Activated CD8-positive, alpha-beta memory T cell treated with anti-CD3 and anti-CD28 coated beads, Interleukin-2, amount 50 U/mL, for 4 hours (primary cell): ENCODE results near the gene XXYLT1.
"Not testable (repeated sequence)": the region's sequence is repeated elsewhere in the genome, so short reads cannot be mapped to it uniquely, and the experiment has no call there.

Experiments
- DNase-seq: peaks from one replicate; pipeline ENCODE4 v3.0.0-alpha.2; 2020

Gene XXYLT1

DNA sequence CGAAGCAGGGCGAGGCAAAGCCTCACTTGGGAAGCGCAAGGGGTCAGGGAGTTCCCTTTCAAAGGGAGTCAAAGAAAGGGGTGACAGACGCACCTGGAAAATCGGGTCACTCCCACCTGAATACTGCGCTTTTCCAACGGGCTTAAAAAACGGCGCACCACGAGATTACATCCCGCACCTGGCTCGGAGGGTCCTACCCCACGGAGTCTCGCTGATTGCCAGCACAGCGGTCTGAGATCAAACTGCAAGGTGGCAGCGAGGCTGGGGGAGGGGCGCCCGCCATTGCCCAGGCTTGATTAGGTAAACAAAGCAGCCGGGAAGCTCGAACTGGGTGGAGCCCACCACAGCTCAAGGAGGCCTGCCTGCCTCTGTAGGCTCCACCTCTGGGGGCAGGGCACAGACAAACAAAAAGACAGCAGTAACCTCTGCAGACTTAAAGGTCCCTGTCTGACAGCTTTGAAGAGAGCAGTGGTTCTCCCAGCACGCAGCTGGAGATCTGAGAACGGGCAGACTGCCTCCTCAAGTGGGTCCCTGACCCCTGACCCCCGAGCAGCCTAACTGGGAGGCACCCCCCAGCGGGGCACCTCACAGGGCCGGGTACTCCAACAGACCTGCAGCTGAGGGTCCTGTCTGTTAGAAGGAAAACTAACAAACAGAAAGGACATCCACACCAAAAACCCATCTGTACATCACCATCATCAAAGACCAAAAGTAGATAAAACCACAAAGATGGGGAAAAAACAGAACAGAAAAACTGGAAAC is 182.9 kb downstream of the XXYLT1 start:
- not testable (repeated sequence) for DNase-seq

DNA sequence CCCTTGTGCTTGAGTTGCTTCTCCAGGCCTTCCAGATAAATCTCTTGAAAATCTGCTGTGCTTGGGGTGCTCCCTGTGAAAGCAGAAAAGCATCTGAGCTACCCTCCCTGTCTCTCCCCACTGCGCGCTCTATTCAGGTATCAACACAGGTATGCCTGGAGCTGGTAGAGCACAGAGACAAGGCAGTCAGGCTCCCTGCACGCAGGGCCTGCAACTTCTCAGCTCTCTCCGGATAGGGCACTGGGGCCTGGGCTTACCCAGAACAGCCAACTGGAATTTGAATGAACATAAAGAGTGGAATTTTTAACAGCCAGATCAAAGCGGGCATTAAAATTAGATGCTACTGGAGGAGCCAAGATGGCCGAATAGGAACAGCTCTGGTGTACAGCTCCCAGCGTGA is 183.6 kb downstream of the XXYLT1 start:
- DNase-seq: no peak

DNA sequence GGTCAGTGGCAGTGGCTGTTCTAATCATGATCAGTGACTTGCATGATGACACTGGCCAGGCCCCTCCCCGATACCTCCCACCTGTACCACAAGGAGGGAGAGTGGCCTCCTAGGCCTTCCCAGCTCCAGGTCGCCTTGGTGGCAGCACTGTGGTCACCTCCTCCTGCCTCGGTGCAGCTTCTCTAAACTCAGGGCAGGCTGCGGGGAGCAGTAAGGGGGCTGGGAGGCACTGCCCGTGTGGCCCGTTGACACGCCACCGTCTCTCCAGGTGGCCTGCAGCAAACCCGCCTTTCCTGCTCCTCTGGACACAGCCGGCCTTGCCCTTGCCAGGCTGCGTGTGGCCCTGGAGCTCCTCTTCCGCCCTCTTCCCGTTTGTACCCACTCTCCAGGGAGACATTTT is 184.1 kb downstream of the XXYLT1 start:
- no peak for DNase-seq

DNA sequence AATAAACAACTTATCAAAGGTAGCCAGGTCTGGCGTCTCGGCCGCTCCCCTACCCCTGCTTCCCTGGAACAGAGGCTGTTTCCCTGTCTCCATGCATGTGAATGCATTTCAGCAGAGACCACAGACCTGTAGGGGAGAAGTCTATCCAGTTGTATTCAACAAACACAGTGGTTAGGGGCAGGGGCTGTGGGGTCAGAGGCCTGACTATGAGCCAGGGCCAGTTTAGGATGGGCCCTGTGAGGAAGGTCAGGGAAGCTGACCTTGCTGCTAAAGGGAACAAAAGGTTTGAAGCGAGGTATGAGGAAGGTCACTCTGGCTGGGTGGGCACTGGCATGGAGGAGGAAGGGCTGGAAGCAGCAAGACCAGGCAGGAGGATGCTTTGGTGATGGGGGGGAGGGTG is 184.6 kb downstream of the XXYLT1 start:
- no peak for DNase-seq

DNA sequence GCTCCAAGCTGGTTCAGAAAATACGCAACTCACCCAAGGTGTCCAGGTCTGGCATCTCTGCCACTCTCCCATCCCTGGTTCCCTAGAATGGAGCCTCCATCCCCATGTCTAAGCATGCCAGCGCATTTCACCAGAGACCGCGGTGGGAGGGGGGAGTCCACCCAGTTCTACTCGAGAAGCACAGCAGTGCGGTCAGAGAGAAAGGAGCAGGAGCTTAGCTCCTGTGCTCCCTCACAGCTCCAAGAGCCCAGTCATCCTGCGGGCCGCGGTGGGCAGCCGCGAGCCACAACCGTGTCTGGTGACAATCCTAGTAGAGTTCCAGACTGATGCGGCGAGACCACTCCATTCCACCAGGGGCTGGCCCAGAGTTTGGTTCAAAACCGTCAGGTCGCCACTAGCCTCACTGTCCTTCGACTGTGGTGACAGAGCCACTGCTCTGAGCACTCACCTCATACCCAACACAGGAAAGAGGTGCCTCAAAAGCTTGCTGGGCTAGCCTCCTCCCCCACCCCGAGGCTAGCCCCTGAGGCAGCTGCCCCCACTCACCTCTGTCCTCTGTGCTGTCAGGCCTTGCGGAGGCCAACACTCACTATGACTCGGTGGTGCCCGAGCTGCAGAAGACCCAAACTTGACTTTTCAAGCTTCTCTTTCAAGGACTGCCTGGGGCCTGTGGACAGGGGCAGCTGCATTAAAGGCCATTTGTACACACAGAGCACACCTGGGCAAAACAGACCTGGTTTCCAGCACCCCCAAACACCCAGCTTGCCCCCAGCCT is 185.4 kb downstream of the XXYLT1 start:
- no peak for DNase-seq

DNA sequence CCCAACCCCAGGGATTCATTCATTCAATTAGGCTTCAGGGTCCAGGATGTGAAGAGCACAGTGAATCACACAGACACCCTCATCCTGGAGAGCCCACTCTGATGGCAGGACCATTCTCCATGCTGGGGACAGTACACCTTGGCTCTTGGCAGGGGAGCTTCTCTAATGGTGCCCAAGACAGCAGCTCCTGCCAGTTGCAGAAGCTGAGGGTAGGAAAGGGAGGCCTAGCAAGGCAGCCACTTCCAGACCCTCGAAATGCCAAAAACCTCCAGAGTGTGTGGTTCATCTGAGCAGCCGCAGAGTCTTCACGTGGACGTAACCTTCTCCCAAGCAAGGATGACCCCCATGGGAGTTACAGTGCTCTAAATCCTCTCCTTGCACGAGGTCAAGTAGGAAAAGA is 186.2 kb downstream of the XXYLT1 start:
- no peak for DNase-seq

DNA sequence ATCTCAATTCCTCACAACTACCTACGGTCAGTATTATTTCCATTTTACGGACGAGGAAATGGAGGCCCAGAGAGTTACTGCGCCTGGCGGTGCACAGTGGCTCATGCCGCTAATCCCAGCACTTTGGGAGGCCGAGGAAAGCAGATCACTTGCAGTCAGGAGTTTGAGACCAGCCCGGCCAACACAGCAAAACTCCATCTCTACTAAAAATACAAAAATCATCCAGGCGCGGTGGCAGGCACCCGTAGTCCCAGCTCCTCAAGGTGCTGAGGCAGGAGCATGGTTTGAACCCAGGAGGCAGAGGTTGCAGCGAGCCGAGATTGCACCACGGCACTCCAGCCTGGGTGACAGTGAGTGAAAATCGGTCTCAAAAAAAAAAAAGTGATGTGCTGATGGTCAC is 187.3 kb downstream of the XXYLT1 start:
- no peak for DNase-seq

DNA sequence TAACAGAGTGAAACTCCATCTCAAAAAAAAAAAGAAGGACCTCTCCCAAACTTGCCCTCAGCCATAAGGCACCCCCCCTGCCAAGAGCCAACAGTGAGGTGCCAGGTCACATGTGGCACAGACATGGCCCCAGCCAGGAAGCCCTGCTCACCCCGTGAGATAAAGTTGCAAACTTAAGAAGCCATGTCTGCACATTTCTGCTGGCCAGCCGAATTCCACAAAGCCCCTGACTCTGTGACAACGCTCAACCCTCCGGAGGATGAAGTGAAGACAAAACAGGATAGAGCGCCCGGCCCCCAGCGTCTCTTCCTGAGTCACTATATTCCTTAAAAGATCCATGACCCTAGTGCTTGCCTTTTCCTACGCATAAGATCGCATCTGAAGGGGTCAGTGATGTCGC is 188.1 kb downstream of the XXYLT1 start:
- DNase-seq: no peak

DNA sequence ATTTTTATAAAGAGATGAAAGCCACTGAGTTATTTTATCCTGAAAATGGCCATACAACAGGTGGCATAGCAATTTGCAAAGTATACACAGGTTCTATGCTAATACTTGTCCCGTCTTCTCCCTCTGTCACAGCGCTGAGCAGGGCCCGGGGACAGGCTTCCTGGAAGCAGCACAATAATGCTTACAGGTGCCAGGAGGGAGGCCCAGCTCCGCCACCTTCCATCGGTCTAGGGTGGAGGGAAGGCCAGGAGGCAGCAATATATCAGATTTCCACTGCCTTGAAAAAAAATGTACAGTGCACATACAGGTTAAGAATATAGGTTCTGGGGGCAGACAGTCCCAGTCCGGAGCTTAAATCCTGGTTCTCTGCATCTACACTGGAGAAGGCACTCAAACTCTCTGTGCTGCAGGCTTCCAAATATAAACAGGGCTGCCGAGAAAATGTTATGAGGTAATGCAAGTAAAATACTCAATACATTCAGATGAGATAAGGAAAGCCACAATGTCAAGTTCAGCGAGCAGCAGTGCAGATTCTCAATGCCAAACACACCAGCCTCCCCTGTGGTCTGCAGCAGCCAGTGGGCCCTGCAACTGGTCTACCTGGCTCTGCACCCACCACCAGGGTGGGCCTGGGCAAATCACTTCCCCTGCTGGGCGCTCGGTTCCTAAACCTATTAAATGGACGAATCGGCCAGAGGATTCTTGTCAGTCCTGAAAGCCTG is 189.6 kb downstream of the XXYLT1 start:
- DNase-seq: no peak

DNA sequence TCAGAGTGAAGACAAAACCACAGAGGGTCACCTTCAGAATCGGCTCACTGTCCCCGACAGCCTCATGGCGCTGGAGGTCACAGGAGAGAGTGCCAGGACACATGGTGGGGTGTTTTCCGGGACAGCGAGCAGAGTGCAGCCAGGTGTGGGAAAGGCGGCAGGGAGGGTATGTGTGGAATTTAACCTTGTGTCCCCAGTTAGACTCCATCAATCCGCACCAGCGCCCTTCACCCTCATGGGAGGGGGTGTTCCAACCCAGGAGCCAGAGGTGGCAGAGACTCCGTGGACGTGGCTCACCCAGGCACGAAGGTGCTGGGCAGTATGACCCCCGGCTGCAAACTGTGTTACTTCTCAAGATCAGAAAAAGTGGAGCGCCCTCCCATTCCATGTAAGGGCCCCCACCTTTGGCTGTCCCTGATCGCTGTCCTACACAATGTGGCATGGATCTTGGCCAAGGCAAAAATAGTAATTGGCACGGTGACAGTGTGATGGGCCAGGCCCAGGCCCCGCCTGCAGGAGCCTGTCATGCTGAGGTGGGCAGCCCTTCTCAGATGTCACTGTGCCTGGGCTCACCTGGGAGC is 190.3 kb downstream of the XXYLT1 start:
- no peak for DNase-seq

DNA sequence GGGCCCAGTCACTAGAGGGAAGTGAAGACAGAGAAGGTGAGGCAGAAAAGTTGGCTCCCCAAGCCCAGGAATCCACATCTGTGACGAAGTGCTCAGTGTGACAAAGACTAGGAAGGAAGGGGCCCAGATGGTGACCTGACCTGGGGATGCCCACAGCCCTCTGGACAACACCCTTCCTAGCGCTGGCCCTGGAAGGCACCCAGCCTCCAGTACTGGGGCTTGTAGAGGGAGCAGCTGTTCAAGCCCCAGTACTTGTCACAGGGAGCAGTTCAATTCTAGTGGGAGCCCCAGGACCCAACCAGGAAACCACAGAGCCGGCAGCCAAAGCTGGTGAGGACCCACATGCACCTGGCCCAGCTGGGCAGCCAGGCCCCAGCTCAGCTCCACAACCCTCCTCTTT is 190.8 kb downstream of the XXYLT1 start:
- no peak for DNase-seq

DNA sequence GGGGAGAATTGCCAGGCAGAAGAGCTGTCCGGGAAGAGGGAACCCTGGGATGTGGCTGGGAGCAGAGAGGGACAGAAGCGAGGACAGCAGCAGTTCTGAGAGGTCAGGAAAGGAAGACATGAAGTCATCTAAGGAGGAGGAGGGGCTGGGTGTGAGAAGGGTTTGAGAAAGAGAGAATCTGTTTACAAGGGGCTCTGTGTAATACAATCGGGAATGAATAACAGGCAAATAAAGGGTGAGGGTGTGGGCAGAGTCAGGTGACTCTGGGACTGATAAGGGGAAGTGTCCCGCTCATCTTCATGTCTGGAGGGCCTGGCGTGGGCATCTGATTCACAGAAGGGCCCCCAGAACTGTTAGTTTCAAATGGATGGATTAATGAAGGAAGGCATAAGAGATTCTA is 191.3 kb downstream of the XXYLT1 start:
- DNase-seq: no peak

DNA sequence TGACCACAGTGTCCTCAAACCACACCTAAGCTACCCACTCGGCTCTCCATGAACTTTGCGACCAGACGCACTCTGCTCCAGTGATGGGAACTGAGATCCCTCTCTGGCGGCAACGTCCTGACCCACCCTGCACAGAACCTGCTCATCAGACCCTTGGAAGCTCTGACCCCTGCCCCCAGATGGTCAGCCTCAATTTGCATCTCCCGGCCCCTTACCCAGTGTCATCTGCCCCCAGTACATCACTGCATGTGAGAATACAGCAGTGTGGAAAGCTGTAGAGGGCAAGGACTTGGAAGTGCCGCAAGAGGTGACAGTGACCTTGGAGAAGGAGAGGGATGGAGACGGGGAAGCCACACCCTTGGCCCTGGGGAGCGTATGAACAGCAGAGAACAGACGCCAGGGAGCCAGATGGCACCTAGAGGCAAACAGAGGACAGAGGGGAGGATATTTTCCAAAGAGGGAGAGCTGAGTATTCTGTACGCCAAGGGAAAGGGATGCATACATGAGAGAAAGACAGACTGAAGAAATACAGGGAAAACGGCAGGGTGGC is 192.0 kb downstream of the XXYLT1 start:
- no peak for DNase-seq

DNA sequence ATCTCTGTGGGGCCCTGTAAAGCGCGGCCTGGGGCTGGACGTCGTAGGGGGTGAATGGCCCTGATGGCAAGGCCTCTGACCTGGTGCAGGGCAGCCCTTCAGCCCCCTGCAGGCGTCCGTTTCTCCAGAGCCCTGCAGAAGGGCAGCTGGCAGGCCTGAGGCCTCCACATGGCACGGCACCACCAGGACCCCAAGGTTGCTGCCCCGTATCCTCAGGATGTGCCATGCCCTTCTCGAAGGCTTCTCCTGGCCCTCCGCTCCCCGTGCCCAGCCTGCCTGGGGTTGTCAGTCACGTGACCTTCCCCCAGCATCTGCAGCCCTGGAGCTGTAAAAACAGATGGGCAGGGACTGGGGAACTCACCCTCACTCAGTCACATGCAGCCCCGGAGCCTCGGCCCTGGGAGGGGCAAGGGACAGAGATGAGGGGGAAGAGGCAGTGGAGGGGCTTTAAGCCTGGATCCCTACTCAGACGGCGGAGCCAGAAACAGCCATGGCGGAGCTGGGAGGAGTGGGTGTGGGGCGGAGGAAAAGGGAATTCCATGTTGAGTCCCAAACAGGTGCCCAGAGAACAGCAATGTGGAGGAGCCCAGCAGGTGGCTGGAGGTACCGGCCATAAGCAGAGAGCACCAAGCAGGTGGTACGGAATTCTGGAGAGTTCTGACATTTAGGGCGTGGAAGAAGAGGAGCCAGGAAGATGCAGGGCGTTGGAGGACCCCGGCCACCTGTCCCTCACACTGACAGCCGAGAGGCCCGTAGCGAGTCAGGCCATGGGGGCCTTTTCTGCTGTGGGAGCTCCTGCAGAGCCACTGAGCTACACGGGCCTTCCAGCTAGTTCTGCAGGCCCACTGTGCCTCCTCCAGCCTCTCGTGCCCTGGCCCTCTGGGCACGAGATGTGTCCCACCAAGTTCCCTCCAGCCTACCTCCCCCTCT is 193.1 kb downstream of the XXYLT1 start:
- no peak for DNase-seq

DNA sequence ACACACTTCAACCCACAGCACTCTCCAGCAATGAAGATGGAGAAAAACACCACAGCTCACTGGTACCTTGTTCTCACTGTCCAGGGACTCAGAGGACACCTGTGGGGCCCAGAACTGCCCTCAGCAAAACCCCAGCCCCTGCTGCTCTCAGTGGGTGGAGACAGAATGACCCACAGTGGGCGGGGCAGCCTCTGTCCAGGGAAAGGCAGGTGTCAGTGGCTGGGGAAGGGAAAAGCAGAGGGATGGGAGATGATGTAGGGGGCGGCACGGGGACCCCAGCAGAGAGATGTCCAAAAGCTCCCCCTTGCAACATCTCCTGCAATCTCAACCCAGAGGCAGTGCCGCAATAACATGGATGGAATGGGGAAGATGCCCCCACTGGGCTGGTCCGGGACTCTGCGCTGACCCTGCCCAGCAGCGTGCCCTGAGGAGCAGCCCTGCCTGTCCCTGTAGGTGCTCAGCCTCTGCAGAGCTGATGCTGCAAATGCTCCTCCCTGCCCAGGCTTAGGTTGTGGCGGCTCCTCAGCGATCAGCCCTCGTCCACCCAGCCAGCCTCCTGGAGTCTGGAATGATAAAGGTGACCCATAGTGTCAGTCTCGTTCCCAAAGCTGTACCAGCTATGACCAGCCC is 193.9 kb downstream of the XXYLT1 start:
- DNase-seq: no peak

DNA sequence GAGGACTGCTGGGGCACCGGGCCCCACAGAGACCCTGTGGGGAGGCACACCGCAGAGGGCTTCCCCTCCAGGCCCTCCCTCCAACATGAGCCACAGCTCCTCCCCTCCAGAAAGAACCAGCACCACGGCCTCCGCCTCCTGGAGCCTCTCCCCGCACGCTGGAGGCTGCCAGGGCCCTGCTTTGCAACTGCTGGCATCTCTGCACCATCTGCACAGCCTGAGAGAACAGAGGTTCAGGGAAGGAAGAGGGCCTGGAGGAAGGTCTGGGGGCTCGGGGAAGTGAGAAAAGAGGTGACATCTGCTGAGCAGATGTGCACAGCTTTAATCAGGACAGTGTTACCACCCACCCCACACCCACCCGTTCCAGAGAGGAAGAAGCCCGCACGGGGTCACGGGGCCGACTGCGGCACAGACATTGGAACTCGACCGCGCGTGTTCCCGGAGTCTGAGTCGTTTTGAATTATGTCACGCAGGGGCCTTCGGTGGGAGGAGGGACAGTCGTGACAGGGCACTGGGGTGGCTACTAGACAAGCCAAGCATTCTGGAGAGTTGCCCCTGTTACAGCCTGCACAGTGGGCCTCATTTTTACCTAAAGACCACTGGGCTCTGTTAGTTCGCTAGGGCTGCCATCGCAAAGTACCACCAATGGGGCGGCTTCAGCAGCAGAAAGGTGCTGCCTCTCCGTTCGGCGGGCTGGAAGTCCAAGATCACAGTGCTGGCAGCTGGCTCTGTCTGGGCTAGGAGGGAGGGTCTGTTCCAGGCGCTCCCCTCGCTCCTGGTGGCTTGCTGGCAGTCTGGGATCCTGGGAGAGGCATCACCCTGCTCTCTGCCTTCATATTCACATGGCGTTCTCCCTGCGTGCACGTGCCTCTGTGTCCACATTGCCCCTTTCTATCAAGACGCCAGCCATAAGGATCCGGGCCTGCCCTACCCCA is 194.8 kb downstream of the XXYLT1 start:
- DNase-seq: no peak

DNA sequence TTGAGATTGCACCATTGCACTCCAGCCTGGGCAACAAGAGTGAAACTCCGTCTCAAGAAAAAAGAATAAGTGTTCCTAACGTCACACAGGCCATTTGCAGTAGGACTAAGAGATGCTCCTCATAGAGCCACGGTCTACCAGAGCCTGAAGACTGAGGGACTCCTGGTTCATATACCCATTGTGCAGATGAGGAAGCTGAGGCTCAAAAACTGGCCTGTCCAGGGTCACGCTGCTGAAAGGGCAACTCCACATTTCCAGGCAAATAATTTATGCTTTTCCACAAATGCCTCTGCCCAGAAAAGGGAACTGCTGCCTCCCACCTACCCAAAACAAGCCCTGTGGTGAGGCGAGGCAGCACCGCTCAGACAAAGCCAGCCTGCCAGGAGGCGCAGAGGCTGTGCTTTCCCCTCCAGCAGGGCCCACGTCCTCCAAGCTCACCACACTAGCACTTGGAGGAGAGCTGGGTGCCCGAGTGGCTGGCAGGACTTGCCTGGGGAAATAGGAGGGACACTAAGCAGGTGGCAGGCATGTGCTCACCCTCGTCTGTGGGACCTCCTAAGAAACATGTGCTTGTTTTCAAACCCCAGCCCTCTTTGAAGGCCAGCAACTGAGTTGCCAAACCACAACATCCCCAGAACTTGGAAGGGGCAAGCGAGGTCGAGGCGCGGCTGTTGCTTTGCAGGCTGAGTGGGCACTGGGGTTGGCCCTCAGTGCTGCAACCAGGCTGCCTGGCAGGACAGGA is 195.6 kb downstream of the XXYLT1 start:
- DNase-seq: no peak

DNA sequence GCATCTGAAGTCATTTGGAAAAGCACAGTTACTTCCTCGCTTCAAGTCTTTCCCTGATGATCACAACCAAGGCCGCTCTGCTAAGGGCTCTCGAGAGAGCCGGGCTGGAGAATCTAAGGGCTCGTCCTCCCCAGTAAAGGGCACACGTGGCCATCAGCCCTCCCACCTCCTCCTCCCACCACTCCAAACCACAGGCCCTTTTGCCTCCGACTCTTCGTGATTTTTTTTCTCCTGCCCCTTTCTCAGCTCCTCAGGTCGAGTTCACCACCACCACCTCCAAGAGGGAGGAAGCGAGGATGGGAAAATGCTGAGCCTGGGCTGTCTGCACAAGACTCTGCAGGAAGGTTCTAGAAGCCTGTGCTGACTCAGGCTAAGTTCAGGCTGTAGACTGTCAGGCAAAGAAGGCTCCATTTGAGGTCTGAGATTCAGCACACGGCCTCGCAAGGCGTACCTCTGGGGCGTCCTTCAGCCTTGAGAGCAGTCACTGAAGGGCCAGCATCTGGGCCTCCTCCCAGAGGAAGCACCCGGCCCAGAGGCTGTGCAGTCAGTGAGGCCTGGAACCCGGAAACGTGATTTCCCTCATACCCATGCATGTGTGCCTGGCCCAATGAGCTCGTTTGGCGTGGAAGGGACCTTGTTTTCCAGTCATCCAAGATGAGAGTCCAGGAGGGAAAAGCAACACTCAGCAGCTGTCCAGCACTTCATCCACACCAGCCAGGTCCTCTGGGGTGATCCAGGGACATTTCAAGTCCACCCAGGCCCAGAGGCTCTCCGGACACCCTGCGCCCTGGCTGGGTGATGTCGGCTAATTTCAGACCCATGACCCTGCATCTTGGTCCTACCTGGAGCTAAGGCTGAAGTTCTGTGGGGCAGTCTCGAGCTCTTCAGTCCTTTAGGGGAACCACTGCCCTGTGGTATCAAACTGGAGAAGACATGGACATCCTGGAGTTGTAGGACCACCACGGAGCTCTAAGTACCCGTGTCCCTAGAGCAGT is 196.8 kb downstream of the XXYLT1 start:
- DNase-seq: peak; percentile 8
